GM12865 (cell line): ENCODE measurements around the gene EIF1AX.

ENCODE experiments used
- DNase-seq: peaks from one replicate; pipeline ENCODE4 v3.0.0; 2010; ENCODE audit warnings: low read depth
- H3K4me3 ChIP-seq: 2 replicates; pipeline ENCODE4 v1.5.1; 2011; ENCODE audit warnings: mild to moderate bottlenecking, low read depth, low read length, control low read depth
- TF ChIP-seq, protein P1 (sequence below): IDR thresholded peaks from 2 replicates; pipeline ENCODE4 v1.5.1; 2011; ENCODE audit warnings: low read length, control low read depth, low read depth, inconsistent platforms; ENCODE audit not compliant: insufficient read depth; ENCODE audit errors: missing control alignments

EIF1AX gene

DNA sequence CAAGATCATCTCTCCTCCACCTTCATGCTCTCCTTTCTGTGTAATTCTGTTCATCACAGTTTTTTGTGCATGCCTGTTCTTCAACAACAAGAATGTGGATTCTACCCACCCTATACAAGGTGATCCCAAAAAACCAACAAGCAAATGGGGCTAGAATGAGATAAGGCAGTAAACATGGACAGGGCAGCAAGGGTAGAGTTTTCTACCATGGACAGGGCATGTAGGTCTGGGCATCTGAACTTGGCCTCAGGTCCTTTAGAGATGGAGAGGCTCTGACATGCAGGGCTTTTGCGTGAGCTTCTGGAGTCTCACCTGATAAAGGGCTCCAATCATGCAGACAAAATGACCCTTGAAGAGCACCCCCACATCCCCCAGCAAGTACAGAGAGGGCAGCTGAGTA is 61.4 kb downstream of the EIF1AX start:
- TF ChIP-seq, protein P1, sequence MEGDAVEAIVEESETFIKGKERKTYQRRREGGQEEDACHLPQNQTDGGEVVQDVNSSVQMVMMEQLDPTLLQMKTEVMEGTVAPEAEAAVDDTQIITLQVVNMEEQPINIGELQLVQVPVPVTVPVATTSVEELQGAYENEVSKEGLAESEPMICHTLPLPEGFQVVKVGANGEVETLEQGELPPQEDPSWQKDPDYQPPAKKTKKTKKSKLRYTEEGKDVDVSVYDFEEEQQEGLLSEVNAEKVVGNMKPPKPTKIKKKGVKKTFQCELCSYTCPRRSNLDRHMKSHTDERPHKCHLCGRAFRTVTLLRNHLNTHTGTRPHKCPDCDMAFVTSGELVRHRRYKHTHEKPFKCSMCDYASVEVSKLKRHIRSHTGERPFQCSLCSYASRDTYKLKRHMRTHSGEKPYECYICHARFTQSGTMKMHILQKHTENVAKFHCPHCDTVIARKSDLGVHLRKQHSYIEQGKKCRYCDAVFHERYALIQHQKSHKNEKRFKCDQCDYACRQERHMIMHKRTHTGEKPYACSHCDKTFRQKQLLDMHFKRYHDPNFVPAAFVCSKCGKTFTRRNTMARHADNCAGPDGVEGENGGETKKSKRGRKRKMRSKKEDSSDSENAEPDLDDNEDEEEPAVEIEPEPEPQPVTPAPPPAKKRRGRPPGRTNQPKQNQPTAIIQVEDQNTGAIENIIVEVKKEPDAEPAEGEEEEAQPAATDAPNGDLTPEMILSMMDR, result no peak
- DNase-seq, result no peak
- H3K4me3 ChIP-seq, result no peak overlapping the region
